Endodermal cell (in vitro differentiated cells): ENCODE data around the gene RIOK3. TPM values are rescaled to one million over a fixed set of nuclear protein-coding genes. Genes with fewer than 3 reads are reported as not detected.
A peak's percentile ranks its signal among the peaks of the same experiment; 100 is the strongest.

Experiments used
- DNase-seq: peaks from one replicate; pipeline ENCODE4 v3.0.0-alpha.2; 2017
- H3K27ac ChIP-seq: 2 replicates; pipeline ENCODE4 v1.5.1; 2013; ENCODE audit warnings: mild to moderate bottlenecking, low read depth, low read length, moderate library complexity
- H3K27me3 ChIP-seq: 2 replicates; pipeline ENCODE4 v1.6.1; 2013; ENCODE audit warnings: mild to moderate bottlenecking, low read length, moderate library complexity; ENCODE audit not compliant: insufficient read depth, control insufficient read depth, poor library complexity, severe bottlenecking
- H3K36me3 ChIP-seq: 2 replicates; pipeline ENCODE4 v1.7.0; 2013; ENCODE audit warnings: mild to moderate bottlenecking, low read length, moderate library complexity; ENCODE audit not compliant: control insufficient read depth, insufficient read depth
- H3K4me1 ChIP-seq: one replicate; pipeline ENCODE4 v1.7.0; 2013; ENCODE audit warnings: low read length; ENCODE audit not compliant: control insufficient read depth, insufficient read depth
- H3K4me3 ChIP-seq: 2 replicates; pipeline ENCODE4 v1.5.1; 2013; ENCODE audit warnings: mild to moderate bottlenecking, low read length, moderate library complexity
- H3K9ac ChIP-seq: 2 replicates; pipeline ENCODE4 v1.6.1; 2013; ENCODE audit warnings: mild to moderate bottlenecking, low read length, moderate library complexity; ENCODE audit not compliant: poor library complexity, severe bottlenecking; ENCODE audit errors: extremely low read depth
- H3K9me3 ChIP-seq: 2 replicates; pipeline ENCODE4 v1.6.1; 2013; ENCODE audit warnings: mild to moderate bottlenecking, low read length, moderate library complexity; ENCODE audit not compliant: control insufficient read depth
- H3K27ac Mint-ChIP-seq: 2 replicates; pipeline ENCODE4 v1.8.0; 2020; ENCODE audit warnings: mixed read lengths
- H3K27me3 Mint-ChIP-seq: 2 replicates; pipeline ENCODE4 v1.8.0; 2021; ENCODE audit warnings: mild to moderate bottlenecking, mixed read lengths; ENCODE audit not compliant: insufficient read depth
- H3K36me3 Mint-ChIP-seq: 2 replicates; pipeline ENCODE4 v1.8.0; 2020; ENCODE audit warnings: low read depth, mixed read lengths
- H3K4me1 Mint-ChIP-seq: 2 replicates; pipeline ENCODE4 v1.8.0; 2020; ENCODE audit warnings: mixed read lengths
- H3K4me3 Mint-ChIP-seq: 2 replicates; pipeline ENCODE4 v1.8.0; 2020; ENCODE audit warnings: mild to moderate bottlenecking, moderate library complexity, mixed read lengths
- H3K9me3 Mint-ChIP-seq: 2 replicates; pipeline ENCODE4 v1.8.0; 2020; ENCODE audit warnings: mild to moderate bottlenecking, mixed read lengths
- CTCF ChIP-seq: fragments of 200-600 bp; sonication (generic); conservative IDR thresholded peaks from 2 replicates; pipeline ENCODE4 v1.5.0; 2021; ENCODE audit warnings: antibody characterized with exemption, mild to moderate bottlenecking
- WGBS, 2 experiments: methylation state at CpG; one replicate each; pipeline versions ENCODE4 v1.1.5 to v1.1.7; 2013; ENCODE audit warnings: missing lambda C conversion rate in 2 of 2, mixed read lengths in 1 of 2; ENCODE audit not compliant: insufficient coverage in 1 of 2, insufficient read length in 1 of 2; 5-methylcytosine and 5-hydroxymethylcytosine counted together
- total RNA-seq, 2 donors: library from RNA; stranded (reverse); fragmentation: NEBNext Ultra II Directional in 1 of 2; extraction: Animal tissue kit (Norgen Biotek cat#: 25700) in 1 of 2; gene quantifications; 2 replicates in 1 of 2; 3 replicates in 1 of 2; pipeline ENCODE4 v1.2.1, GENCODE V29; 2021

RIOK3 gene
- total RNA-seq, 2 donors from 2014 or later, result 31.2 to 45.0 TPM

- H3K27ac Mint-ChIP-seq, result no peak overlapping the region
- no peaks in the 10 kb centered on the region for H3K27me3 ChIP-seq
- no peaks in the 10 kb centered on the region for H3K9me3 ChIP-seq
- no peaks in the 10 kb centered on the region for H3K4me1 ChIP-seq
- no peaks in the 10 kb centered on the region for H3K27me3 Mint-ChIP-seq
- peaks cover 78% of the 10 kb centered on the region for H3K36me3 Mint-ChIP-seq
- no peak overlapping the region for H3K4me3 Mint-ChIP-seq
- H3K9me3 Mint-ChIP-seq, result no peaks in the 10 kb centered on the region
- 95% methylated on average over 12 to 14 of the region's 14 CpGs for WGBS, 2 experiments
- no peak overlapping the region for H3K27ac ChIP-seq
- TF ChIP-seq CTCF, result no peak
- H3K4me3 ChIP-seq, result no peak overlapping the region
- no peak for DNase-seq
- H3K9ac ChIP-seq, result no peak overlapping the region
- no peaks in the 10 kb centered on the region for H3K4me1 Mint-ChIP-seq
- H3K36me3 ChIP-seq, result peaks cover 77% of the 10 kb centered on the region
These were observed 71.2 kb downstream of the RIOK3 start for GRCh38 chr18:23524213-23524707.

GRCh38 chr18:23526501-23527063, 73.5 kb downstream of the RIOK3 start:
- Histone ChIP-seq H3K36me3 (peaks cover 84% of the 10 kb centered on the region), H3K27ac (no peak overlapping the region), H3K27me3 (no peaks in the 10 kb centered on the region), H3K4me1 (no peaks in the 10 kb centered on the region), H3K9ac (no peak overlapping the region), H3K9me3 (no peaks in the 10 kb centered on the region), H3K4me3 (no peak overlapping the region)
- H3K4me1 Mint-ChIP-seq, result no peaks in the 10 kb centered on the region
- H3K27ac Mint-ChIP-seq, result peak overlapping the region; percentile 73
- peaks cover 82% of the 10 kb centered on the region for H3K36me3 Mint-ChIP-seq
- 93 to 94% methylated on average over 5 of the region's 5 CpGs for WGBS, 2 experiments
- TF ChIP-seq CTCF, result no peak
- no peak for DNase-seq
- H3K4me3 Mint-ChIP-seq, result no peak overlapping the region
- H3K9me3 Mint-ChIP-seq, result no peaks in the 10 kb centered on the region
- H3K27me3 Mint-ChIP-seq, result no peaks in the 10 kb centered on the region

- H3K36me3 ChIP-seq, result peaks cover 87% of the 10 kb centered on the region
- no peak overlapping the region for H3K27ac ChIP-seq
These were observed 75.7 kb downstream of the RIOK3 start for GRCh38 chr18:23528580-23529472.

More at GRCh38 chr18:23528580-23529472, 75.7 kb downstream of the RIOK3 start:
- Histone ChIP-seq H3K4me3 (no peak overlapping the region), H3K9me3 (no peaks in the 10 kb centered on the region), H3K27me3 (no peaks in the 10 kb centered on the region), H3K4me1 (no peaks in the 10 kb centered on the region), H3K9ac (no peak overlapping the region)
- Mint-ChIP-seq H3K27ac (peak overlapping the region; percentile 9), H3K4me1 (no peaks in the 10 kb centered on the region), H3K4me3 (no peak overlapping the region), H3K36me3 (peaks cover 80% of the 10 kb centered on the region), H3K9me3 (no peaks in the 10 kb centered on the region), H3K27me3 (no peaks in the 10 kb centered on the region)
- WGBS, 2 experiments, result 94 to 95% methylated on average over 18 to 20 of the region's 20 CpGs
- DNase-seq, result no peak
- no peak for TF ChIP-seq CTCF
